Brain pericyte (primary cell): Measurements from ENCODE around the gene BEND2.
"Not testable (repeated sequence)": the region's sequence is repeated elsewhere in the genome, so short reads cannot be mapped to it uniquely, and the experiment has no call there.

ENCODE experiments used
- DNase-seq: peaks from one replicate; pipeline ENCODE4 v3.0.0-alpha.2; 2012; ENCODE audit warnings: low read depth, low spot score

Gene BEND2

GRCh38 chrX:18220786-18221185 lies at the start of gene BEND2:
TSS of gene BEND2 (minus strand) at chrX:18220886. CDS start at chrX:18220750, 136 bp downstream.
- no peak for DNase-seq

GRCh38 chrX:18255059-18255458 lies 34.4 kb upstream of the BEND2 start:
- no peak for DNase-seq

DNA sequence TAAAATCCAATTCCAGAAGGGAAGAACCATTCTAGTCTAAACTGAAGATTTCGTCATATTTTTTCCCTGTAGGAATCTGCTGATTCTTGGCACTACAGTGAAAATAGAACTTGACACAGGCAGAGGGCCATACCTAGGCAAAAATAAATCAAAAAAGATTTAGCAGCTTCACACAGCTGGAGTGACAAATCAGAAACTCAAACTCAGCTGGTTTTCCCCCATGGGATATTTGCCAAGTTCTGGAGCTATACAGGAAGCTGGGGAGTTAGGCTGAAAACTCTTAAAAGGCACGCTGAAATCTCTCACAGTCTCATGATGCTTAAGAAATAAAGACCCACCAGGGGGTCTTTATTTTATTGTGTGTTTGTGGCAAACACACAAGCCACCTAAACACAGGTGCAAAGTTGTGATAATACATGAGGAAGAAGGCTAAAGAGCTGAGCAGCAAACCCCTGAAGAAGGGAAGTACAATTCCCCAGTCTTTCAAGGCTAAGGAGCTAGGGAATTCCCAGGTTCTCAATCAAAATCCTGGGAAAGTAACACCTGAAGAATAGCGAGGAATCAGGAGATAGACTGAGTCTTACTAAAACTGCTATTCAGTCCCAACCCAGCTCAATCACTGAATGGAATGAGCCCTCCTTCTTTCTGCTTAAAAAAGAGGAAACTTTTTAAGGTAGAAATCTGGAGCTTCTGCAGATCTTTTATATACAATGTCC lies 32.1 kb upstream of the BEND2 start:
- DNase-seq: peak; percentile 1

GRCh38 chrX:18229646-18230045 lies 9.0 kb upstream of the BEND2 start:
- DNase-seq: not testable (repeated sequence)

DNA sequence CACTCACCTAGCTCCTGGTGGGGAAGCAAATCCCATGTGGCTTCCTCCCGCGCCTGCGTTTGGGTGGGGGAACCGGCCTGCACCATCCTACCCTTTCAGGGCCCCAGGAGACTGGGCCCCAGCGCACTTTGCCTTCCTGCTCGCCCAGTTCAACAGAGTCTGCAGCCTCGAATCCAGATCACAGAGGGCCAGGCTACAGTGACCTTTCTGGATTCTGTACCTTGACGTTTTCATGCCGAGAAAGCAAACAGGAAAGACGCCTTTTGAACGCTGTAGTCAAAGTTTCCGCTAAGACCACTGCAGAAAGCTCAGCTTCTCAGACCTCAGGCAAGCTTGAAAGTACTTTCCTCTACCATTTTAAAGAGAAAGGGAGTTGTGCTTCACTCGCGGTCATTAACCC lies 7.4 kb upstream of the BEND2 start:
- DNase-seq: no peak

GRCh38 chrX:18227458-18227857 lies 6.8 kb upstream of the BEND2 start:
- DNase-seq: no peak

GRCh38 chrX:18210470-18210869 lies 10.2 kb downstream of the BEND2 start:
- no peak for DNase-seq

GRCh38 chrX:18206657-18207056 lies 14.0 kb downstream of the BEND2 start:
- no peak for DNase-seq

GRCh38 chrX:18203631-18204030 lies 17.1 kb downstream of the BEND2 start:
- DNase-seq: no peak

DNA sequence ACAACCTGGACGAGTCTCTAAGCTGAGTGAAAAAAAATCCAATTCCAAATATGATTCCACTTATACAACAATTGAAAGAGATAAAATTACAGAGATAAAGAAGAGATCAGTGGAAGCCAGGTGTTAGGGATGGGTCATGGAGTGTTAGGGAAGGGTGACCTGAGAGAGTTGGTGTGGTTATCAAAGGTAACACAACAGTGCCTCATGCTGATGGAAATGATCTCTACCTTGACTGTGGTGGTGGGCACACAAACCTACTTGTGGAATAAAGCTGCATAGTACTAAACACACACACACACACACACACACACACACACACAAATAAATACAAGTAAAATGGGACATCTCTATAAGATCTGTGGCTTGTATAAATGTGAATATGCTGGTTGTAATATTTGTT lies 26.0 kb downstream of the BEND2 start:
- DNase-seq: no peak

DNA sequence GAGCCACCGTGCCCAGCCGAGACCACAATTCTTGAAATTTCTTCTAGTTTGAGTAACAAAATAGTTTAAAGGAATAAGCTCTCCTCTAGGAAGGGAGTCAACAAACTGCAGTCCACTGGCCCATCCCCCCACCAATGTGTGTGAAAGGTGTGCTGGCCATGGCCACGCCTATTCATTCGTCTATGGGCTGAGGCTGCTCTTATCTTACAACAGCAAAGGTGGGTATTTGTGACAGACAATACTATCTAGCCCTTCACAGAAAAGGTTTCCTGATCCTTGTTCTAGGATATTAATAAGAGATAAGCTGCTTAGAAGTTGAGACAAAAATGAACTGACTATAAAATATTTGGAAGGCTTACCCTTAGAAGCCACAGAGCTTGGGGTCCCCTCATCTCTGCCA lies 41.2 kb downstream of the BEND2 start:
- no peak for DNase-seq

- DNase-seq: no peak
These were observed 45.7 kb downstream of the BEND2 start for GRCh38 chrX:18174971-18175370.

DNA sequence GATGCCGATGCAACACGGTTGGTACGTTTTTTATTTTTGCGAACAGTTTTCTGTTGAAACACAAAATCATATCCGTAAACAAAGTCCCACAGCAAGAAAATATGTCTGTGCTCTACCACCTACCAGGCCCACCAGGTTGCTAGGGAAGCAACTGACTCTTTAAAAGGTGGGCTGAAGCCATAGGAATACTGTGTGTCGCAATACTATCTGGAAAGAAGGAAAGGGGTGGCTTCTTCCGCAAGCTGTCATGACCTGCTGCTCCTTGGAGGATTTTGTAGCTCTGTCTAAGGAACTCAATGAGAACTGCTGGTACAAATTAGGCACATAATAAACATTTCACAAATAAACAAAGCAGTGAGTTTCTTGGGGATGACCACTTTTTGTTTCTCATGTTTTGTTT lies 46.5 kb downstream of the BEND2 start:
- DNase-seq: no peak

GRCh38 chrX:18173494-18174180 lies 47.0 kb downstream of the BEND2 start:
- no peak for DNase-seq

DNA sequence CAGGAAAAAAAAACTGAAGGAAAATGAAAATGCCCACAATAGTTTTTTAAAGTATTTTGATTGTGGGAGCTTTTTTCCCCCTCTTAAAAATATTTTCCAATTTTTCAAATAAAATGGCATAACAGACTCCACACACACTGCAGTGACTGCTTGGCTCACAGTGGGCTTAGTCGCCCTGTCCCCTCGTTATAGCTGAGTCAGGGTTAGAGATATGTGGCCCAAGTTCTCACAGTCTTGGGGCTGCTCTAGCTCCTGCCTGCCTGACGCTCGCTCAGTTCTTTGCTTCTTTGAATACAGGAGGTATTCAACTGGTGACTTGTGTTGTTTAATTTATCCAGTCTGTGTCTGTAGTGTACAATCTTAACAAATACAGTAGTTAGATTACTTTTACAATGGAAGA lies 47.7 kb downstream of the BEND2 start:
- DNase-seq: no peak

DNA sequence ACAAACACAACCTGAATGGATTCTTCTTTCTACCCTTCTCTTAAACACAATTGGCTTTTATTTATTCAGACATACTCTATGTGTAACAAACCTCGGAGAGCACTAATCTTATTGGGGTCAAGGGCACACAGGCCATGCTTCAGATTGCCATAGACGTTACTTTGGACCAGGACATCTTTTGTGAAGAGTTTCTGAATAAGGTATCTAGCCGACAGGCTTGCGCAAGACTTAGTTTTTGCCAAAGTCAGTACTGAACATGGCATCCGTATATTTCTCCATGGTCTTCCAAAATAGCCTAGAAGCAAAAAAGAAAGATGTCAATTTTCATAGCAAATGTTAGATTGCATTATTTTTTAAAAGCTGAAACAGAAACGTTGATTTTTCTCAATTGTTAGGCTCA lies 49.8 kb downstream of the BEND2 start:
- DNase-seq: no peak

DNA sequence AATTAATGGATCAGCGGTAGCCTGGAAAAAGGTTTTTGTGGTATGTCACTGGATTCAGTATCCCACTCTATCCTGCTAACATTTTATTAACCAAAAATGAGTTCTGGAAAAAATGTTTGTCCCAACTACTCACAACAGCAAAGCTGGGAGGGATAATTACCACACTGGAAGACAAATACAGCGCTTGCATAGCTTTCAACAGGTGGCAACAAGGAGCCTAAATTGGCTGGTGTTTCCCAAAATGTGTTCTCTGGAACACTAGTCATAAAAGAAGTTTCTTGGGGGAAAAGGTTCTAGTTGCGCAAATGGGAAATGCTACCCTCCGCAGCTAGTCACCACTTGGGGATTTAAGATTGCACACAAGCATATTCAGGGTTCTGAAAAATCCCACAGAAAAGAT lies 54.6 kb downstream of the BEND2 start:
- DNase-seq: no peak

GRCh38 chrX:18160369-18160768 lies 60.3 kb downstream of the BEND2 start:
- no peak for DNase-seq

DNA sequence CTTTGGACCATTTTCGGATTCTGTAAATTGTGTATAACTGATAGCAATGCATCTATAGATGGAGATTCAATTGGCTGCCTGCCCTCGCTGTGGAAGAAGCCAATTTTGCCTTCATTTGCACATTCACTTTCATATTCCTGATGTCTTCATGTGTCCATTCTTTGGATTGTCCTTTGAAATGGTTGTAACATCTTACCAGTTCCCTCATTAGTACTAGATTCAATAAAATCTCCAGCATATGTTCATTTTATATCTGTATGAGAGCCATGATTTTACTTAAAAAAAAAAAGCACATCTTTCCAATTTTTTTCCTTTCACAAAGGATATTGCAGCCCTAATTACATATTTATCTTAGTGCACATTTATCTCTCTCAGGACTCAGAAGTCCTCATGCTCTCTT lies 61.7 kb downstream of the BEND2 start:
- no peak for DNase-seq

- no peak for DNase-seq
These were observed 69.0 kb downstream of the BEND2 start for GRCh38 chrX:18151649-18152048.

DNA sequence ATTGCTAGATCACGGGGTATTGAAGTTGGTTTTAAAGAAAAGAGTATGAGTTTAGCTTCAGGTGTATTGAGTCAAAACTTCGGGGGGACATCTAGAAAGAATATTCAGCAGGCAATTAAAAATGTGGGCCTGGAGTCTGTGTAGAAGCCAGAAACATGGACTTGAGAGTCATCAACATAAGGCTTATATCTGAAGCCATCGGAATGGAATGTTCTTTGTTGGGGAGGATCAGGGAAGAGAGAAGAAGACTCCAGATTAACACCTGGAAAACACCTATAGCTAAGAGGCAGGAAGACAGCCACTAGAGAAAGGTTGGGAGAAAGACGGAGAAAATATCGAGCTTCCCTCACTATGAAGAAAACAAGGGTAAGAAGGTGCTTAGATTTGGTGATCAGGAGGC lies 69.5 kb downstream of the BEND2 start:
- DNase-seq: no peak

DNA sequence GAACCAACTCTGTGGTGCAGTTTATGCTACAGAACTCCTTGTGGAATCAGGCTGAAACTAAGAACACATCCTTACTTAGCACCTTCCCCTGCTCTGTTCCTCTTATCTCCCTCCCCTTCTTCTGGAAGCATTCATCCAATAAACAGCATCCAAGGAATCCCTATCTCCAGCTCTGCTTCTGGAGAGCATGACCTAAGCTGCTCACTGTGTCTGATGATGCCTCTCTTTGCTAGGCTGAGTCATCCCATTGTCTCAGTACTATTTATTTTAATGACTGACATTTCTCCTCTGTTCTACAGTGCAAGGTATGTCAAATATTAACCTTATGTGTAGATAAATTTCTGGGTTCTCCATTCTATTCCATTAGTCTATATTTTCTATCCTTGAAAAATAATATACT lies 71.2 kb downstream of the BEND2 start:
- no peak for DNase-seq

DNA sequence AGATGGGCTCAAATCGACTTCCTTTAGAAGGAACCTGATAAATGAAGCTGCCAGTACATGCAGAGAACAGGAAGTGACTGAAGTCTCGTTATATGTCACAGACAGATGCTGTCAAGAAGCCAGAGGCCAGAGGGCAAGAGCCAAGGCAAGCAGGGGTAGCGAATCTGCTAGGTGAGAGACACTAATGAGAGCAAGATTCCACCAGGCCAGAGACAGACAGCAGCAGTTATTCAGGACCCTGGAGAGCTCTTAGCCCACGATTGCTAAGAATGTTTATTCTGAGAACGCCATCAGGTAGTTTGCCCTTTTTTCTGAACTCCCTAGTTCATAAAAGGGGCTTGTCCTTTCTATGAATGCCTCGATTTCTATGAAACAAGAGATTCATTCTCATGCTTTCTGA lies 73.7 kb downstream of the BEND2 start:
- DNase-seq: no peak

DNA sequence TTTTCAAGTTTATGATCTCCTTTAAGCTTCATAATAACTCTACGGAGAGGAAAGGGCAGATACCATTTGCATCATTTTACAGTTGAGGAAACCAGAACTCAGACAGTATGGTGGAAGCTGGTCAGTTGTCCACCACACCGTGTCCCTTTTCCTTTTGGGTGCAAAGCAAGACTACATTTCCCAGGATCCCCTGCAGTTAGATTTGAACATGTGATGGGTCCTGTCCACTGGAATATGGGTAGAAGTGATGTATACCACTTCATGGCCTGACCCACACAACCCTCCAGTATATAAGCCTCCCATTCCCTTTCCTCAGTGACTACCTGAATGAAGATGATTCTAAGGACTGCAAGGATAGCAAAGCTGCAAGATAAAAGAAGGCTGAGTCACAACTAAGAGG lies 74.7 kb downstream of the BEND2 start:
- DNase-seq: no peak
